Activated T-helper 2 cell treated with anti-CD3 and anti-CD28 coated beads, Interferon-gamma antibody, Interleukin-2, Interleukin-4, amounts not matched to agents 10 μg/mL and 5 μg/mL and 100 μg/mL, durations not matched to agents 14 hours and 24 hours and 36 hours (primary cell): ENCODE measurements around the gene NOP58. TPM values are rescaled to one million over a fixed set of nuclear protein-coding genes. Genes with fewer than 3 reads are reported as not detected.

ENCODE experiments used
- total RNA-seq: library from RNA; stranded (reverse); gene quantifications from 2 replicates; pipeline ENCODE4 v1.2.3, GENCODE V29; 2022

Gene NOP58
- total RNA-seq, 1 donor from 2014 or later: 206 TPM

Other genes with a start within 250 kb of the NOP58 start
- gene FZD7, start 231.9 kb upstream of the NOP58 start, total RNA-seq: 1.1 and 1.4 TPM in 2 replicates
- not detected in 2 replicates for gene KIAA2012, start 192.5 kb upstream of the NOP58 start, total RNA-seq
- gene SUMO1, start 27.2 kb upstream of the NOP58 start, total RNA-seq: 119 and 124 TPM in 2 replicates
- gene BMPR2, start 110.6 kb downstream of the NOP58 start, total RNA-seq: 10.0 and 11.3 TPM in 2 replicates